GM12801 (cell line): ENCODE data around the gene CA12.

Source experiments
- TF ChIP-seq, protein P1 (sequence below): IDR thresholded peaks from one replicate; pipeline ENCODE4 v1.5.1; 2011; ENCODE audit warnings: control low read depth; ENCODE audit not compliant: insufficient read length; ENCODE audit errors: extremely low read depth

The CA12 gene

DNA sequence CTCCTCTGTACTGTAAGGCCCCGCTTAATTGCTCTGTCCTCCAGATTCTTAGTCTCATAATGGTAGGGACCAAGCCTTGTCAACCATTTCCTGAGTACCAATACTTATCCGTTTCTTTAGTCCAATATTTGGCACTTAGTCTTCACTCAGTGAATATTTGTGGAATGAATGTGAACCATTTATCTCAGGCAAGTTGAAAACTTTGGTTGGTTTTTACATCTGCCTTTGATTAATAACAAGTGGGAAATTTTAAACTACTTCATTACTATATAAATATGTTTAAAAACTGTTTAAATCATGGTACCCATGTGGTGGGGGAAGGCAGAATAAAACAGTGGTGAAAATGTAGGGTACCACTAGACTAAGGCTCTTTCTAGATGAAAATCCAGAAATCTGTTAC lies 15.2 kb downstream of the CA12 start:
- TF ChIP-seq, protein P1, sequence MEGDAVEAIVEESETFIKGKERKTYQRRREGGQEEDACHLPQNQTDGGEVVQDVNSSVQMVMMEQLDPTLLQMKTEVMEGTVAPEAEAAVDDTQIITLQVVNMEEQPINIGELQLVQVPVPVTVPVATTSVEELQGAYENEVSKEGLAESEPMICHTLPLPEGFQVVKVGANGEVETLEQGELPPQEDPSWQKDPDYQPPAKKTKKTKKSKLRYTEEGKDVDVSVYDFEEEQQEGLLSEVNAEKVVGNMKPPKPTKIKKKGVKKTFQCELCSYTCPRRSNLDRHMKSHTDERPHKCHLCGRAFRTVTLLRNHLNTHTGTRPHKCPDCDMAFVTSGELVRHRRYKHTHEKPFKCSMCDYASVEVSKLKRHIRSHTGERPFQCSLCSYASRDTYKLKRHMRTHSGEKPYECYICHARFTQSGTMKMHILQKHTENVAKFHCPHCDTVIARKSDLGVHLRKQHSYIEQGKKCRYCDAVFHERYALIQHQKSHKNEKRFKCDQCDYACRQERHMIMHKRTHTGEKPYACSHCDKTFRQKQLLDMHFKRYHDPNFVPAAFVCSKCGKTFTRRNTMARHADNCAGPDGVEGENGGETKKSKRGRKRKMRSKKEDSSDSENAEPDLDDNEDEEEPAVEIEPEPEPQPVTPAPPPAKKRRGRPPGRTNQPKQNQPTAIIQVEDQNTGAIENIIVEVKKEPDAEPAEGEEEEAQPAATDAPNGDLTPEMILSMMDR = no peak

DNA sequence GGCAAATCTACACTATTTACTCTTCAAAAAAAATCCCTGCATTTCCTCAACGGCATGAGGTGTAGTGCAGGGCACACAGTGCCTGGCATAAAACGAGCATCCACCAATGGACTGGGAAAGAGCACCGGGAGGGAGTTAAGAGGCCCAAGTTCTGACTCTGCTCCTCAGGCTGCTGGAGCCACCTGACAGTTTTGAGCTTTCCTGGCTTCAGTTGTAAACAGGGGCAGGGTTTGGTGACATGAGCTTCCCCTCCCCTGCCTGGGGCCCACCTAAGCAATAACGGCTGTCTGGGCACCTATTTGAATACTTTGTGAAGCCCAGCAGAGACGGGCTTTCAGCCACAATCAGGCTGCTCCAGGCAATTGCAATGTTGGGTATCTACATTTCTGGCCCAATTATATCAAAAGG lies 16.4 kb downstream of the CA12 start:
- TF ChIP-seq, protein P1 = no peak

DNA sequence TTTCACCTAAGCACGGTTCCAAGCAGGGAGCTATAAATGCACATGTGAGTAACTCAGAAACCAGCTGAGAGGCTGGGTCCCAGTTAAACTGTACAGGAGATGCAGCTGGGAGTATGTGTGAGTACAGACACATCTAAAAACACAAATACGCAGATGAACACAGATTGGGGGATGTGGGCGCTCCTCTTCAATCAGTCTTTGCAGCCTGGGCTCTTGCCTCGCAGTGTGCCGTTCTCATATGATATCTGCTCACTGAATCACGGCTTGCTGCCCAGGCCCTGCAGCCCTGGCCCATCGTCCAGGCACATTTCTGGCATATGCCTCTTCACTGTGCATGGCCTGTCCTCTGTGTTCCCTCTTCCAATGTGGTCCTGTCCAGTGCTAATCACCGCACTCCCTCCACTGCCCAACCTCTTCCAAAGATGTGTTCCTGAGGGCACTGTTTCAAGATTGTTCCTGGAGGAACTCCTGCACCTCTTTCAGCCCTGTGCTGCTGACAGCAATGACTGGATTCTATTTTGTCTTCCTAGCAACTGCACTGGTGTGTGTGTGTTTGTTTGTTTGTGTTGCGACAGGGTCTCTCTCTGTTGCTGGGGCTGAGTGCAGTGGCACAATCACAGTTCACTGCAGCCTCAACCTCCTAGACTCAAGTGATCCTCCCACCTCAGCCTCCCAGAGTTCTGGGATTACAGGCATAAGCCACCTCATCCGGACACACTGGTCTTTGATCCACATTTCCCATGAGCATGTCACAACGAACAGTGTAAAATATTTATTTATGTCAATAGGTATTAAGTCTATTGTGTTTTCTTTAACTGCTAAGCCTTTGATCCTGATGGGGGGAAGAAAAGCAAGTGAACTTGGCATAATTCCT lies 17.0 kb downstream of the CA12 start:
- TF ChIP-seq, protein P1 = no peak

DNA sequence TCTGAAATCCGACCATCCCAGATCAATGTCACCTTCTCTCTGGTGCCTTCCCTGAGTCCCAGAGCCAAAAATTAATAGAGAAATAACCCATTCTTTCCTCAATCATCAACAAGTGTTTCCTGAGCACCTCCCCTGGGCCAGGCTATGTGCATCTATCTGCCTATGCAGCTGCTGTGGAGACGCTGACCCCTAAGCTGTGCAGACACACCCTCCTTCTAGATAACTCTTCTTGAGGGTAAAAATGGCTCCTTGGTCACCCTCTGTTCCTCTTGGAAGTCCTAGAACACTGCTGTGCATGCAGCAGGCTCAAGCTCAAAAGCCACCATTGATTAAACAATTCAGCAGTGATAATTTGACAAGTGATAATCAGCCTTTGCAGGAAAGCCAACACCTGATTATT lies 18.4 kb downstream of the CA12 start:
- TF ChIP-seq, protein P1 = no peak

DNA sequence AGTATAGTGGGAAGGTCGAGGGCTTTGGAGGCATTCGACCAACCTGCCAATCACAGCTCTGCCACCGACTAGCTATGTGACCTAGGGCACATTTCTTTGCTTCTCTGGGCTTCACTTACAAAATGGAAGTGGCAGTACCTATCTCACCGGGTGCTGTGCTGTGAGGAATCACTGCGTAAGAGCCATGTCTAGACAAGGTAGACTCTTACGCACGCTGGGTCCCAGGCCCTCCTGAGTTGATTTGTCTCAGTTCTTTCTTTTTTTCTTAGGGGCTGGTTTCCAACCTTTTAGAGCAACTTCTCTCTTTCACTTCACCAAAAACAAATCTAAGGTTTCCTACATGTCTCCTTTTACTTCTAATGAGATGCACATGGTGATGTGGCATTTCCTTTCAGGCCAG lies 18.8 kb downstream of the CA12 start:
- TF ChIP-seq, protein P1 = no peak

DNA sequence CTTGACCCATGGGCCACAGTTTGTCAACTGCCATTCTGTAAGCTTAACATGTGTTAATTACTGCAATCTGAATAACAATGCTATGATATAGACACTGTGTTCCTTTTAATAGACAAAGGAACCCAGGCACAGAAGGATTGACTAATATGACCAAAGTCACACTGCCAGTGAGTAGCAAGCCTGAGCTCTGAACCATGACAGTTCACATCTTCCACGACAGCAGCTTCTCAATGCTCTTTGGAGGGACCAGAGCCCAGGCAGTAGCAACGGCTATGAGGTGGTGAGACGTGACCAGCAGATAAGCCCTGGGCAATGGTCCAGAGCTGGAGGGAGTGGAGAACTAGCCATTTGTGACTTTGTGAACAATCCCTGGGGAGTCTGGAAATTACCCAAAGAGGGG lies 19.4 kb downstream of the CA12 start:
- TF ChIP-seq, protein P1 = no peak

DNA sequence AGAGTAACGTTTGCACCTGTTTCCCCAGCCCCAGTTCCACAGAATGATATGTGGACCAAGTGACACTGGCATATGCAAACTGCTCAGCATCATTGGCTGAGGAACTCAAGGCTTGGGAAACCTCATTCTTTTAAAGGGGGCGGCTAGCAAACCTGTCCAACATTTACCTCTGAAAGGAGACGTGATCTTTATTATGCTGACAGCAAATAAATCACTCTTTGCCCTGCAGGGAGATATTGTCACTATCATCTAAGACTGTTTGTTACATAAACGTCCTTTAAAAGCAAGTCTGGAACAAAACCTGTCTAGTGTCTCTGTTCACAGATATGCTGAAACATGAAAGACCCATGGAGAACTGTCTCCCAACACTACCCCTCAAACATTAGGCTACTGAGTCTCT lies 21.5 kb downstream of the CA12 start:
- TF ChIP-seq, protein P1 = no peak
